GM23338 (cell line): ENCODE data around the gene CEP68. TPM values are rescaled to one million over a fixed set of nuclear protein-coding genes. Genes with fewer than 3 reads are reported as not detected.

Experiments used
- ATAC-seq: fragments of 200-7000 bp; cut with Tn5 transposase; 3 replicates; pipeline ENCODE4 v1.9.1; 2020
- DNase-seq: peaks from one replicate; pipeline ENCODE4 v3.0.0-alpha.2; 2015; ENCODE audit warnings: low spot score
- H2AFZ ChIP-seq: fragments of 200-600 bp; sonication (generic); 2 replicates; pipeline ENCODE4 v1.8.0; 2016; ENCODE audit warnings: antibody characterized with exemption, mild to moderate bottlenecking, moderate library complexity
- H3F3A ChIP-seq: fragments of 200-600 bp; sonication (generic); replicated peaks from 2 replicates; pipeline ENCODE4 v1.8.0; 2017; ENCODE audit warnings: antibody characterized with exemption, mixed run types, low read depth
- H3K27ac ChIP-seq: fragments of 200-600 bp; sonication (generic); 2 replicates; pipeline ENCODE4 v1.6.1; 2016; ENCODE audit warnings: low read depth
- H3K27me3 ChIP-seq: fragments of 200-600 bp; sonication (generic); 2 replicates; pipeline ENCODE4 v1.8.0; 2016; ENCODE audit warnings: mild to moderate bottlenecking, mixed run types, moderate library complexity; ENCODE audit not compliant: insufficient read depth
- H3K36me3 ChIP-seq: fragments of 200-600 bp; sonication (generic); 2 replicates; pipeline ENCODE4 v1.8.0; 2016; ENCODE audit warnings: mild to moderate bottlenecking; ENCODE audit not compliant: insufficient read depth
- H3K4me1 ChIP-seq: fragments of 200-600 bp; sonication (generic); 2 replicates; pipeline ENCODE4 v1.8.0; 2016; ENCODE audit warnings: mild to moderate bottlenecking, moderate library complexity; ENCODE audit not compliant: insufficient read depth
- H3K4me2 ChIP-seq: fragments of 200-600 bp; sonication (generic); 2 replicates; pipeline ENCODE4 v1.7.1; 2017; ENCODE audit warnings: mixed run types
- H3K4me3 ChIP-seq: fragments of 200-600 bp; sonication (generic); 2 replicates; pipeline ENCODE4 v1.6.1; 2016; ENCODE audit warnings: mixed run types
- H3K79me2 ChIP-seq: fragments of 200-600 bp; sonication (generic); replicated peaks from 2 replicates; pipeline ENCODE4 v1.8.0; 2017; ENCODE audit warnings: mild to moderate bottlenecking; ENCODE audit not compliant: insufficient read depth
- H3K9me2 ChIP-seq: fragments of 200-600 bp; sonication (generic); 2 replicates; pipeline ENCODE4 v1.8.0; 2017; ENCODE audit not compliant: insufficient read depth
- H4K20me1 ChIP-seq: fragments of 200-600 bp; sonication (generic); replicated peaks from 2 replicates; pipeline ENCODE4 v1.8.0; 2017; ENCODE audit warnings: mild to moderate bottlenecking; ENCODE audit not compliant: insufficient read depth
- H3K27ac Mint-ChIP-seq: 2 replicates; pipeline ENCODE4 v1.8.0; 2020; ENCODE audit warnings: inconsistent platforms, mild to moderate bottlenecking, moderate library complexity, mixed read lengths
- H3K27me3 Mint-ChIP-seq: 3 replicates; pipeline ENCODE4 v1.8.0; 2022; ENCODE audit warnings: low read depth, mild to moderate bottlenecking, moderate library complexity, mixed read lengths, inconsistent platforms; ENCODE audit not compliant: insufficient read depth, poor library complexity
- H3K36me3 Mint-ChIP-seq: 3 replicates; pipeline ENCODE4 v1.8.0; 2021; ENCODE audit warnings: low read depth, mild to moderate bottlenecking, inconsistent platforms, moderate library complexity, mixed read lengths
- H3K4me1 Mint-ChIP-seq: 3 replicates; pipeline ENCODE4 v1.8.0; 2020; ENCODE audit warnings: mild to moderate bottlenecking, inconsistent platforms, mixed read lengths
- H3K4me3 Mint-ChIP-seq: 3 replicates; pipeline ENCODE4 v1.8.0; 2021; ENCODE audit warnings: moderate library complexity, mild to moderate bottlenecking, inconsistent platforms, mixed read lengths
- H3K9me3 Mint-ChIP-seq: 3 replicates; pipeline ENCODE4 v1.8.0; 2020; ENCODE audit warnings: moderate library complexity, mild to moderate bottlenecking, inconsistent platforms, mixed read lengths
- CREB1 ChIP-seq: fragments of 250-450 bp; sonication (Bioruptor Pico); IDR thresholded peaks from 2 replicates; pipeline ENCODE4 v1.5.0; 2020; ENCODE audit warnings: low read depth, mild to moderate bottlenecking, moderate library complexity
- CTCF ChIP-seq, 2 experiments: fragments of 200-600 bp in 1 of 2; sonication (generic) in 1 of 2; conservative IDR thresholded peaks; 2 replicates each; pipeline versions ENCODE4 v1.5.1 to v1.6.1; 2016 to 2017; ENCODE audit warnings: antibody characterized with exemption in 2 of 2, low read depth in 2 of 2, mild to moderate bottlenecking in 2 of 2, moderate library complexity in 1 of 2
- ETS1 ChIP-seq: IDR thresholded peaks from 2 replicates; pipeline ENCODE4 v1.6.1; 2016; ENCODE audit warnings: antibody characterized with exemption
- EZH2 ChIP-seq: fragments of 200-600 bp; sonication (generic); IDR thresholded peaks from one replicate; pipeline ENCODE4 v1.8.0; 2017; ENCODE audit warnings: antibody characterized with exemption, mild to moderate bottlenecking, low read depth; ENCODE audit not compliant: unreplicated experiment
- EZH2phosphoT487 ChIP-seq: fragments of 200-600 bp; sonication (generic); IDR thresholded peaks from one replicate; pipeline ENCODE4 v1.8.1; 2018; ENCODE audit warnings: antibody characterized with exemption; ENCODE audit not compliant: unreplicated experiment
- JUNB ChIP-seq: IDR thresholded peaks from one replicate; pipeline ENCODE4 v1.6.1; 2016; ENCODE audit warnings: antibody characterized with exemption; ENCODE audit not compliant: unreplicated experiment
- NANOG ChIP-seq: IDR thresholded peaks from 2 replicates; pipeline ENCODE4 v1.6.1; 2016; ENCODE audit warnings: antibody characterized with exemption, borderline replicate concordance
- POLR2AphosphoS5 ChIP-seq: IDR thresholded peaks from 2 replicates; pipeline ENCODE4 v1.6.1; 2016; ENCODE audit warnings: antibody characterized with exemption, low read depth
- STAT1 ChIP-seq: IDR thresholded peaks from one replicate; pipeline ENCODE4 v1.6.1; 2016; ENCODE audit warnings: antibody characterized with exemption; ENCODE audit not compliant: unreplicated experiment
- ZNF114 ChIP-seq: fragments of 250-450 bp; sonication (Bioruptor Pico); IDR thresholded peaks from 2 replicates; pipeline ENCODE4 v1.5.0; 2020; ENCODE audit warnings: mild to moderate bottlenecking, moderate library complexity
- ZNF331 ChIP-seq: fragments of 250-450 bp; sonication (Bioruptor Pico); IDR thresholded peaks from 2 replicates; pipeline ENCODE4 v1.5.0; 2020; ENCODE audit warnings: low read depth, mild to moderate bottlenecking, moderate library complexity
- polyA plus RNA-seq: library from polyadenylated mRNA; unstranded; fragments of >200 nt; fragmentation: Nextera tagmentation; extraction: Ambion mirVana; gene quantifications from 2 replicates; pipeline ENCODE4 v1.2.1, GENCODE V29; 2016
- total RNA-seq: library from RNA; depleted of rRNA; stranded (reverse); fragments of >200 nt; shearing (Covaris generic); gene quantifications from 2 replicates; pipeline ENCODE4 v1.2.3, GENCODE V29; 2014
- TF ChIP-seq, protein P1 (sequence below): IDR thresholded peaks from one replicate; pipeline ENCODE4 v1.6.1; 2018; ENCODE audit warnings: antibody characterized with exemption; ENCODE audit not compliant: unreplicated experiment
- TF ChIP-seq, protein P2 (sequence below): fragments of 250-450 bp; sonication (Bioruptor Pico); IDR thresholded peaks from 2 replicates; pipeline ENCODE4 v1.5.0; 2020; ENCODE audit warnings: mild to moderate bottlenecking, moderate library complexity

CEP68 gene
- total and polyA plus RNA-seq, 2 experiments from 2014 or later: 13.0 to 24.4 TPM

GRCh38 chr2:65073879-65074565, 17.8 kb downstream of the CEP68 start:
- no peaks in the 10 kb centered on the region for H3K27me3 ChIP-seq
- no peak for TF ChIP-seq CTCF (conservative IDR thresholded peaks at IDR 0.05; ENCODE audit: low read depth in 2 of 2)
- TF ChIP-seq CREB1 (CRISPR knock-in tag): no peak
- TF ChIP-seq ZNF331 (CRISPR knock-in tag): no peak
- no peak for TF ChIP-seq JUNB
- TF ChIP-seq POLR2AphosphoS5: no peak
- TF ChIP-seq EZH2: no peak
- TF ChIP-seq EZH2phosphoT487: no peak
- TF ChIP-seq ZNF114 (CRISPR knock-in tag): no peak
- TF ChIP-seq ETS1: no peak
- TF ChIP-seq, protein P1, sequence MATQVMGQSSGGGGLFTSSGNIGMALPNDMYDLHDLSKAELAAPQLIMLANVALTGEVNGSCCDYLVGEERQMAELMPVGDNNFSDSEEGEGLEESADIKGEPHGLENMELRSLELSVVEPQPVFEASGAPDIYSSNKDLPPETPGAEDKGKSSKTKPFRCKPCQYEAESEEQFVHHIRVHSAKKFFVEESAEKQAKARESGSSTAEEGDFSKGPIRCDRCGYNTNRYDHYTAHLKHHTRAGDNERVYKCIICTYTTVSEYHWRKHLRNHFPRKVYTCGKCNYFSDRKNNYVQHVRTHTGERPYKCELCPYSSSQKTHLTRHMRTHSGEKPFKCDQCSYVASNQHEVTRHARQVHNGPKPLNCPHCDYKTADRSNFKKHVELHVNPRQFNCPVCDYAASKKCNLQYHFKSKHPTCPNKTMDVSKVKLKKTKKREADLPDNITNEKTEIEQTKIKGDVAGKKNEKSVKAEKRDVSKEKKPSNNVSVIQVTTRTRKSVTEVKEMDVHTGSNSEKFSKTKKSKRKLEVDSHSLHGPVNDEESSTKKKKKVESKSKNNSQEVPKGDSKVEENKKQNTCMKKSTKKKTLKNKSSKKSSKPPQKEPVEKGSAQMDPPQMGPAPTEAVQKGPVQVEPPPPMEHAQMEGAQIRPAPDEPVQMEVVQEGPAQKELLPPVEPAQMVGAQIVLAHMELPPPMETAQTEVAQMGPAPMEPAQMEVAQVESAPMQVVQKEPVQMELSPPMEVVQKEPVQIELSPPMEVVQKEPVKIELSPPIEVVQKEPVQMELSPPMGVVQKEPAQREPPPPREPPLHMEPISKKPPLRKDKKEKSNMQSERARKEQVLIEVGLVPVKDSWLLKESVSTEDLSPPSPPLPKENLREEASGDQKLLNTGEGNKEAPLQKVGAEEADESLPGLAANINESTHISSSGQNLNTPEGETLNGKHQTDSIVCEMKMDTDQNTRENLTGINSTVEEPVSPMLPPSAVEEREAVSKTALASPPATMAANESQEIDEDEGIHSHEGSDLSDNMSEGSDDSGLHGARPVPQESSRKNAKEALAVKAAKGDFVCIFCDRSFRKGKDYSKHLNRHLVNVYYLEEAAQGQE: no peak
- TF ChIP-seq NANOG: no peak
- no peak for TF ChIP-seq STAT1
- TF ChIP-seq, protein P2, sequence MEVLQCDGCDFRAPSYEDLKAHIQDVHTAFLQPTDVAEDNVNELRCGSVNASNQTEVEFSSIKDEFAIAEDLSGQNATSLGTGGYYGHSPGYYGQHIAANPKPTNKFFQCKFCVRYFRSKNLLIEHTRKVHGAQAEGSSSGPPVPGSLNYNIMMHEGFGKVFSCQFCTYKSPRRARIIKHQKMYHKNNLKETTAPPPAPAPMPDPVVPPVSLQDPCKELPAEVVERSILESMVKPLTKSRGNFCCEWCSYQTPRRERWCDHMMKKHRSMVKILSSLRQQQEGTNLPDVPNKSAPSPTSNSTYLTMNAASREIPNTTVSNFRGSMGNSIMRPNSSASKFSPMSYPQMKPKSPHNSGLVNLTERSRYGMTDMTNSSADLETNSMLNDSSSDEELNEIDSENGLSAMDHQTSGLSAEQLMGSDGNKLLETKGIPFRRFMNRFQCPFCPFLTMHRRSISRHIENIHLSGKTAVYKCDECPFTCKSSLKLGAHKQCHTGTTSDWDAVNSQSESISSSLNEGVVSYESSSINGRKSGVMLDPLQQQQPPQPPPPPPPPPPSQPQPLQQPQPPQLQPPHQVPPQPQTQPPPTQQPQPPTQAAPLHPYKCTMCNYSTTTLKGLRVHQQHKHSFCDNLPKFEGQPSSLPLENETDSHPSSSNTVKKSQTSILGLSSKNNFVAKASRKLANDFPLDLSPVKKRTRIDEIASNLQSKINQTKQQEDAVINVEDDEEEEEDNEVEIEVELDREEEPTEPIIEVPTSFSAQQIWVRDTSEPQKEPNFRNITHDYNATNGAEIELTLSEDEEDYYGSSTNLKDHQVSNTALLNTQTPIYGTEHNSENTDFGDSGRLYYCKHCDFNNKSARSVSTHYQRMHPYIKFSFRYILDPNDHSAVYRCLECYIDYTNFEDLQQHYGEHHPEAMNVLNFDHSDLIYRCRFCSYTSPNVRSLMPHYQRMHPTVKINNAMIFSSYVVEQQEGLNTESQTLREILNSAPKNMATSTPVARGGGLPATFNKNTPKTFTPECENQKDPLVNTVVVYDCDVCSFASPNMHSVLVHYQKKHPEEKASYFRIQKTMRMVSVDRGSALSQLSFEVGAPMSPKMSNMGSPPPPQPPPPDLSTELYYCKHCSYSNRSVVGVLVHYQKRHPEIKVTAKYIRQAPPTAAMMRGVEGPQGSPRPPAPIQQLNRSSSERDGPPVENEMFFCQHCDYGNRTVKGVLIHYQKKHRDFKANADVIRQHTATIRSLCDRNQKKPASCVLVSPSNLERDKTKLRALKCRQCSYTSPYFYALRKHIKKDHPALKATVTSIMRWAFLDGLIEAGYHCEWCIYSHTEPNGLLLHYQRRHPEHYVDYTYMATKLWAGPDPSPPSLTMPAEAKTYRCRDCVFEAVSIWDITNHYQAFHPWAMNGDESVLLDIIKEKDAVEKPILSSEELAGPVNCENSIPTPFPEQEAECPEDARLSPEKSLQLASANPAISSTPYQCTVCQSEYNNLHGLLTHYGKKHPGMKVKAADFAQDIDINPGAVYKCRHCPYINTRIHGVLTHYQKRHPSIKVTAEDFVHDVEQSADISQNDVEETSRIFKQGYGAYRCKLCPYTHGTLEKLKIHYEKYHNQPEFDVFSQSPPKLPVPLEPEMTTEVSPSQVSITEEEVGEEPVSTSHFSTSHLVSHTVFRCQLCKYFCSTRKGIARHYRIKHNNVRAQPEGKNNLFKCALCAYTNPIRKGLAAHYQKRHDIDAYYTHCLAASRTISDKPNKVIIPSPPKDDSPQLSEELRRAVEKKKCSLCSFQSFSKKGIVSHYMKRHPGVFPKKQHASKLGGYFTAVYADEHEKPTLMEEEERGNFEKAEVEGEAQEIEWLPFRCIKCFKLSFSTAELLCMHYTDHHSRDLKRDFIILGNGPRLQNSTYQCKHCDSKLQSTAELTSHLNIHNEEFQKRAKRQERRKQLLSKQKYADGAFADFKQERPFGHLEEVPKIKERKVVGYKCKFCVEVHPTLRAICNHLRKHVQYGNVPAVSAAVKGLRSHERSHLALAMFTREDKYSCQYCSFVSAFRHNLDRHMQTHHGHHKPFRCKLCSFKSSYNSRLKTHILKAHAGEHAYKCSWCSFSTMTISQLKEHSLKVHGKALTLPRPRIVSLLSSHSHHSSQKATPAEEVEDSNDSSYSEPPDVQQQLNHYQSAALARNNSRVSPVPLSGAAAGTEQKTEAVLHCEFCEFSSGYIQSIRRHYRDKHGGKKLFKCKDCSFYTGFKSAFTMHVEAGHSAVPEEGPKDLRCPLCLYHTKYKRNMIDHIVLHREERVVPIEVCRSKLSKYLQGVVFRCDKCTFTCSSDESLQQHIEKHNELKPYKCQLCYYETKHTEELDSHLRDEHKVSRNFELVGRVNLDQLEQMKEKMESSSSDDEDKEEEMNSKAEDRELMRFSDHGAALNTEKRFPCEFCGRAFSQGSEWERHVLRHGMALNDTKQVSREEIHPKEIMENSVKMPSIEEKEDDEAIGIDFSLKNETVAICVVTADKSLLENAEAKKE (CRISPR knock-in tag): no peak
- H3K36me3 ChIP-seq: peaks cover 16% of the 10 kb centered on the region; the same call in 1 of the 2 replicates
- H3K4me3 ChIP-seq: no peak overlapping the region
- H3K4me3 Mint-ChIP-seq: no peak overlapping the region
- no peak overlapping the region for H2AFZ ChIP-seq
- peaks cover 10% of the 10 kb centered on the region for H3K27me3 Mint-ChIP-seq
- peaks cover 31% of the 10 kb centered on the region for H3K4me1 Mint-ChIP-seq
- H3K27ac Mint-ChIP-seq: no peak overlapping the region
- H3K79me2 ChIP-seq: 0 out of 2 replicates have a peak, but pooled peaks cover 3% of the 10 kb centered on the region
- H3K4me1 ChIP-seq: peaks cover 23% of the 10 kb centered on the region
- H3K4me2 ChIP-seq: no peak overlapping the region
- DNase-seq (no peak), ATAC-seq (no peak)
- no peaks in the 10 kb centered on the region for H3K9me2 ChIP-seq
- peaks cover 39% of the 10 kb centered on the region for H4K20me1 ChIP-seq
- H3K27ac ChIP-seq: no peak overlapping the region
- peaks cover 82% of the 10 kb centered on the region for H3K36me3 Mint-ChIP-seq
- H3K9me3 Mint-ChIP-seq: no peaks in the 10 kb centered on the region
- H3F3A ChIP-seq: peaks cover 3% of the 10 kb centered on the region; the same call in 1 of the 2 replicates
